RPMI7951 (cell line): ENCODE data around the gene PUM1. TPM values are rescaled to one million over a fixed set of nuclear protein-coding genes. Genes with fewer than 3 reads are reported as not detected.

ENCODE experiments used
- DNase-seq: peaks from one replicate; pipeline ENCODE4 v3.0.0-alpha.2; 2012; ENCODE audit warnings: low read depth
- total RNA-seq: library from RNA; depleted of rRNA; stranded (reverse); fragments of >200 nt; shearing (Covaris generic); gene quantifications from 2 replicates; pipeline ENCODE4 v1.2.3, GENCODE V29; 2014

The PUM1 gene
- total RNA-seq, 1 experiment from 2014 or later = 47.8 TPM

- no peak for DNase-seq
Measured at GRCh38 chr1:30907481-30908315, 157.8 kb downstream of the PUM1 start.

GRCh38 chr1:30906631-30907441 lies 158.7 kb downstream of the PUM1 start:
- no peak for DNase-seq

DNA sequence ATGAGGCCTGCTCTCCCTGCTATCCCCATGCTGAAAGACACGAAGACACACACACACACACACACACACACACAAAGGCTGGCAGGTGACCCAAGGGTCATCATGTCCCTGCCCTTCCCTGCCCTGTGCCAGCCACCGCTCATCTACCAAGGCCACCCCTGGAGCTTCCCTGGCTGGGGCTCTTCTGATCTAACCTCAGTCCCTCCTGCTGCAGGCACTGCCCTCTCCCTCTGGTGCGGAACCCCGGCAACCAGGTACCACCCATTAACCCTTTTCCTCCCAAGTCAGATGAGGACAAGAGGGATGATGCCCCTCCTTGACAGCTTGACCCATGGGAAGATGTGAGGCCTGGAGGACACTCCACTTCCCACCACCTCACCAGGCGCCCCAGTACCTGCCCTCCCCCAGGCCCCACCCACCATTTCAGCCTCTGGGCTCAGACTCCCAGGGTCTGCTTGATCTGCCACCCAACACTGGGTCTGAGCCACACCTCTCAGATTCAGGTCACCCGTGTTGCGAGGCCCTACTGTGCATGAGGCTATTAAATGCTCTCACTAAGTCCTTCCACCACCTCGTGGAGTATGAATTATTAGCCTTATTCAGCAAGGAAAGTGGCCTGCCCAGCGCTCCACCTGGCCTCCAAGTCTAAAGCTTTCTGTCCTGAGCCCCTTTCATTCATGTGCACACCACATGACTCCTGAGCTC lies 159.4 kb downstream of the PUM1 start:
- DNase-seq = no peak

DNA sequence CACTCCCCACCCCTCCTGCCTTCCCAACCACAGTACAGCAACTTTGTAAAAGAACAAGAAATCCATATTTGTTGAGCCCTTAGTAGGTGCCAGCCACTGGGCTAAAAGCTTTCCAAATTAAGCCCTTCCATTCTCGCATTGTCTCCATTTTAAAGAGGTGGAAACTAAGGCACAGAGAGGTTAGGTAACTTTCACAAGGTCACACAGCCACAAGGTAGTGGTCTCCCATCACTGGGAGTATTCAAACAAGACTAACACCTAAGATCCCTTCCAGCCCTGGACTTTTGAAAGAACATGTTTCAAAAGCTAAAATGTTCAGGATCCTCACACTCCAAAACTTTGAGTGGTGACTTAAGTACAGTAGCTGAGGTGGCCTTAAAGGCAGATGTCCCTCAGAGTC lies 160.1 kb downstream of the PUM1 start:
- DNase-seq = no peak

GRCh38 chr1:30904962-30905335 lies 160.6 kb downstream of the PUM1 start:
- no peak for DNase-seq

GRCh38 chr1:30904191-30904961 lies 161.1 kb downstream of the PUM1 start:
- DNase-seq = no peak

DNA sequence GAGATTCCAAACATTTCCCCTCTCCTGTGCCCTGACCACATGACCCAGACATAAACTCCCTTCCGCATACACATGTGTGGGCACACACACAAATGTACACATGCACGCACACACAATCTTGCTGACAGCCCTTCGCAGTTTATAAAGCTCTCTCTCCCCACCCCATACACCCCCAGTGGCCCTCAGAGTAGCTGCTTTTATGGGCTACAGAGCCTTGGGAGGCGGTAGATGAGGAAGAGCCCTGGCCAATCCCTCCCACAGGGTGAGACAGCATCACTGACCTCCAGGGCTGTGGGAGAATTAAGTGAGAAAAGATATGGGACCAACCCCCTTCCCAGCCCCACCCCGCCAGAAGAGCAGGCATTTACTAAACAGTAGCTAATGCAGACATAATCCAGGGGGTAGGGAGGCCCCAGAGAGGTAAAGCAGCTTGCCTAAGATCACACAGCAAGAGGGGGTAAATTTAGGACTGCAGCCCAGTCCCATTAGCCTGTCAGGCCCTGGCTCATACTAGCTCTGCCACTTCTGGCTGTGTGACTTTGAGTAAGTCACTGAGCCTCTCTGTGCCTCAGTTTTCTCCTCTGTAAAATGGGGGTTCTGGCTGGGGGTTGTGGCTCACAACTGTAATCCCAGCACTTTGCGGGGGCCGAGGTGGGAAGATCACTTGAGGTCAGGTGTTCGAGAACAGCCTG lies 162.0 kb downstream of the PUM1 start:
- DNase-seq = no peak

DNA sequence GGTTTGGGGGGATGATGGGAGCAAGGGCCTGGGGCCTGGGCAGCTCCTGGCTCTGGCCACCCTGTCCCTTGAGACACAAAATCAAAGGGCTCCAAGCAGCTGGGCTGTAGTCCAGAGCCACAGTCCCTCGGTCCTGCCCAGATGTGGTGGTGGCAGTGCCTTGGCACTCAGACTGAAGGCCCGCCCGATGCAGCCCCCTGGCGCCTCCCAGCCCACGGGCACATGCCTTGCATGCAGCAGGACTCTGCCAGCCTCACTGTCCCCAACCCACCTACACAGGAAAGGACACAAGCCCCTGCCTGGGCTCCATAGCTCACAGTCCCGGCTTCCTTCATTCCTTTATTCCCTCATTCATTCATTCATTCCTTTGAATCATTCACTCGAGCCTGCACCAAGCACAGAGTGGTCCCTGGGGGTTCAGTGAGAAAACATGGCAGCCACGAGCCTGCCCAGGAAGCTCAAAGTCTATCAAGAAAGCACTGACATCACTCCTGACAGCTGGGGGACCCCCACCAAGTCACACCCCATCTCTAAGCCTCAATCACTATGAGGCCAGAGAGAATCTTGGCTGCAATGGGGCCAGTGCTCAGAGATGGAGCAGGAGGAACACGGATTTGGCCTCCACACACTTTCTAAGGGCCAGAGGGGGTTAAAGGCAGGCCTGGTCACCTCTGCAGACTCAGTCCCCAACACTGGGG lies 162.8 kb downstream of the PUM1 start:
- DNase-seq = no peak

DNA sequence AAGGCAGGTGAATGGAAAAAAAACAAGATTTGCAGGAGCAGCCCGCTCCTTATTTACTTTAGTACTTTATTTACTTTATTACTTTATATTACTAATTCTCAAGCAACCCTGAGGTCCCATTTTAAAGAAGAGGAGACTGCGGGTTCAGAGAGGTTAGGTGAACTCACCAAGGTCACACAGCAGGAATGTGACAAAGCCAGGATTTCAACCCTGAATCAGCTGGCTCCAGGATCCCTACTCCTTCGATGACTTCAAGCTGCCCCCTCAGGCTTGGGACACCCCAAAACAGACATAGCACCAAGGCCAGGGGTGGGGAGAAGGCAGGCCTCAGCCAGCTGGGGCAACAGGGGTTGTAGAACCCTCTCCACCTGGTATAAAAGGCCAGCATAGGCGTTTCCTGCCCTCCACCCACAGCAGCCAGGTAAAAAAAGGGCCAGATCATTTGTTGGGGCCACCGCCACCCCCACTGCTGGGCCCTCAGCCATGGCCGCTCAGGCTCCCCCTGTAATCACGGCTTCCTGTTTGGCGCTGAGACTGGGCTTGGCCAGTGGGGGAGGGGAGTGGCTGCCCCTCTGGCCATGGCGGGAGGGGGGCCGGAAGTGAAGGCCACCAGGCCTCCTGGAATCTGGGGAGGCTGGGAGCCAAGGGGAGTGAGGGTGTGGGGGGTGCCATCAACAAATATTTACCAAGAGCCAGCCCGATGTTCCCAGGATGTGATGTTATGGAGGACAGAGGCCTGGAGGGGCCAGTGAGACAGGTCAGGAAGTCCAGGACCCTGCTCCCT lies 163.5 kb downstream of the PUM1 start:
- no peak for DNase-seq

DNA sequence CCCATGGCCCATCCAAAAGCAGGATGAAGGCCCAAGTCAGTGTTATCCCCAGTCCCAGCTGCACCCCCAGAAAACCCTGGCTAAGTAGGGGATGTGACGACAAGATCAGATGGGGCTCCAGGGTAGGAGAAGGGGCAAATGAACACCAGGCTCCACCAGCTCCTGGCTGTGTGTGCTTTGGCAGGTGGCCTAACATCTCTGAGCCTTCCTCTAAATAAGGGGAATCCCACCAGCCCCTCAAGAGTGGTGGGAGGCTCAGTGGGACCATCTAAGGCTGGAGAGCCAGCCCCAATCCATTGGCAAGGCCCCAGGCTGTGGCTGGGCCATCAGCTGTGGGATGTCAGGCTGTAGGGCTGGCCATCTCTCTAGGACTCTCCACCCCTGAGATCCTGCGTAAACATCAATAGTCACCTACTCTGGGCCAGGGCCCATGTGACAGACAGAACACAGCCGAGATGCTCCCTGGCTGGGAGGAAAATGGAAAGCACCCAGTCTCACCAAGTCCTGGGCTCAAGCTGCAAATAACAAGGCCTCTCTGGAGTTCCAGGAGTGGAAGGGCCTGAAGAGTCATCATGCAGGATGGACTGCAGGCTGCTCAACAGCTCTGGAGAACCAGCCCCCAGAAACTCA lies 164.5 kb downstream of the PUM1 start:
- DNase-seq = no peak

GRCh38 chr1:30900486-30900885 lies 165.0 kb downstream of the PUM1 start:
- DNase-seq = no peak

- DNase-seq = no peak
Measured at GRCh38 chr1:30899577-30900389, 165.7 kb downstream of the PUM1 start.

DNA sequence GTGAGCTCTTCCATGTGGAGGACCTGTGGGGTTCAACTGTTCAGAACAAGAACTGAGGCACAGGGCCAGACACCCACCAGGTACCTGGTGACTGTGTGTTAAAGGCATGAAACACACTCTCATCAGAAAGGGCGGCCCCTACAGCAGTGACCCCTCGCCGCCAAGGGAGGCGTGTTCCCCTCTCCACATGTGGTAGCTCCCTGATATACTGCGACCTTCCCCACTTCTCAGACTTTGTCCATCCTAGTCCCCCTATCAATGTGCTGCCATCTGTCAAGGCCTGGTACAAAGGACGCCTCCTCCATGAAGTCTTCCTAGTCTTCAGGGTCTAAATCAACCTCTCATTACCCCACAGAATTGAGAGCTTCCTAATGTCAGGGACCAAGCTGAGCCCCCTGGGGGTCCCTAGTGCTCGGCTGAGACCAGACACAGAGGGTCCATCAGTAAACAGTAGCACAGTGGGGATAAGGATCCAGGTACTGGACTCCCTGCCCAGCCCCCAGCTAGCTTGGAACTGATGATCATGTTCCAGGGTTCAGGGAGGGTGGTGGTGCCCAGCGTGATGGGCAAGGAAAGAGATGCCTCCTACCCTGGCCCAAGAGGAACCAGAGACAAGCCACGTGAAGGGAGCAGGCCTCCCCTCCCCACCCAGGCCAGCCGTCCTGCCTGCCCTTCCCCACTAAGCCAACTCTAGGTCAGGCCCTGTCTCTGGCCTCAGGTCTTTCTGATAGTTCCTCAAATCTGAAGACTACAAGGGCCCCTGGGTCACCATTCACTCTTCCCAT lies 167.3 kb downstream of the PUM1 start:
- DNase-seq = no peak

GRCh38 chr1:30896905-30897304 lies 168.6 kb downstream of the PUM1 start:
- no peak for DNase-seq

- no peak for DNase-seq
Measured at GRCh38 chr1:30895944-30896660, 169.4 kb downstream of the PUM1 start.

- no peak for DNase-seq
Measured at GRCh38 chr1:30895382-30895943, 170.1 kb downstream of the PUM1 start.
